Kidney tubule cell (primary cell): Measurements from ENCODE around the gene ATR.
A peak's percentile ranks its signal among the peaks of the same experiment; 100 is the strongest.
"Not testable (repeated sequence)": the region's sequence is repeated elsewhere in the genome, so short reads cannot be mapped to it uniquely, and the experiment has no call there.

Source experiments
- DNase-seq: peaks from one replicate; pipeline ENCODE4 v3.0.0-alpha.2; 2018; ENCODE audit warnings: low spot score

Gene ATR

GRCh38 chr3:142447852-142448823, 130.4 kb downstream of the ATR start, which contains the start of gene XRN1:
TSS of gene XRN1 (minus strand) at chr3:142448037. CDS start at chr3:142447944, 93 bp downstream.
- DNase-seq: peak; percentile 93

DNA sequence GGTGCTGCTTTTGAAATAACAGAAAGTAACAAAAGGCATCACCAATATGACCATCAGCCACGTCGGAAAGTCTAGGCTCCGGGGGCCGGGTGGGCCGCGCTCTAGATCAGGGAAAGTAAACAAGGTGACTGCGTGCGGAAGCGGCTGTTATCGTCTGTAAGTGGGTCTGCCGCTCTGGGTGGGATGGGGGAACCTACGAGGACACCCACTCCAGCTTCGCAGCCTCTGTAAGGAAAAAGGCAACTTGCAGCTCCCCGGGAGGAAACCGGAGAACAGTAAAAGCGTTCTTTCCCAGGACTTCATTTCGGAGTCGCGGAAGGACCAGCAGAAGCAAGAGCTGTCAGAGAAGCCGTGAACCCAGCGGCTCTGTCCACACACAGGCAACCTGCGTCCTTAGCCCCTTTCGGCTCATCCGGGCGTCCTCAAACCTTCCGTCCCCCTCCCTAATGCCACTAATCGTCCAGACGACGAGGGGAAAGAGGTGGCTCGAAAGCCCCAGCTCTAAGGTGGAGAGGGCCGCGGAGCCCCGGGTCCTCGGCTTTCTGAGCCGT, 131.2 kb downstream of the ATR start:
- peak; percentile 44 for DNase-seq

DNA sequence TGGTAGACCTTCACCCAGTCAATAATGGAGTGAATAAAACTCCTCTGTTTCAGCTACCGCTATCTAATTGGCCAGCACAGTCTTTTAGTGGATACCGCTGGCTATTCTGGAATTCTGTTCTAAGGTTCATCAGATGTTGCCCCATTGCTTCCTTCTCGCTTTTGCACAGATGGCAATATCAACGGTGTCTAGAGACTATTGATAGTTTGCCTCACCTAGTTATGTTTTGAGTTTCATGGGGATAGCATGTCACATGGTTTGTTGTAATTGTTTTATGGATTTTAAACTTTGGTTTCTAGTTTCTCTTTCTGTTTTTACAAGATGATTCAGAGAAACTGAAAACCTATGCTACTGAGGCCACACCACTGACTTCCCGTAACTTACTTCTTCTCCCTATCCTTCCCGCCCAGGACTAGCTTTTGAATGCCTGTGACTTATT, 132.7 kb downstream of the ATR start:
- DNase-seq: peak; percentile 25

GRCh38 chr3:142444343-142444742, 134.2 kb downstream of the ATR start:
- no peak for DNase-seq

GRCh38 chr3:142443060-142443459, 135.5 kb downstream of the ATR start:
- not testable (repeated sequence) for DNase-seq

GRCh38 chr3:142439499-142440220, 138.9 kb downstream of the ATR start:
- not testable (repeated sequence) for DNase-seq

DNA sequence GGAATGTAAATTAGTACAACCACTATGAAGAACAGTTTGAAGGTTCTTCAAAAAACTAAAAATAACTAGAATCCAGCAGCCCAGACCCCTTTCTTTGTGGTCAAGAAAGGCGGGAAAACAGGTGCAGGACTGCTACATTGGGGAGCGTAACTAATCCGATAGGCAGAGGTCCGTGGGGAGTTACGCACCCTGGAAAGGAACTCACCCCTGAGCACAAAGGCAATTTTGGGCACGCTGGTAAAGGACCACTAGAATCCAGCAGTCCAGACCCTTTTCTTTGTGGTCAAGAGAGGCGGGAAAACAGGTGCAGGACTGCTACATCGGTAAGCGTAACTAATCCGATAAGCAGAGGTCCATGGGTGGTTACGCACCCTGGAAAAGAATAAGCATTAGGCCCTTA, 140.4 kb downstream of the ATR start:
- not testable (repeated sequence) for DNase-seq

GRCh38 chr3:142436951-142437585, 141.5 kb downstream of the ATR start:
- no peak for DNase-seq

DNA sequence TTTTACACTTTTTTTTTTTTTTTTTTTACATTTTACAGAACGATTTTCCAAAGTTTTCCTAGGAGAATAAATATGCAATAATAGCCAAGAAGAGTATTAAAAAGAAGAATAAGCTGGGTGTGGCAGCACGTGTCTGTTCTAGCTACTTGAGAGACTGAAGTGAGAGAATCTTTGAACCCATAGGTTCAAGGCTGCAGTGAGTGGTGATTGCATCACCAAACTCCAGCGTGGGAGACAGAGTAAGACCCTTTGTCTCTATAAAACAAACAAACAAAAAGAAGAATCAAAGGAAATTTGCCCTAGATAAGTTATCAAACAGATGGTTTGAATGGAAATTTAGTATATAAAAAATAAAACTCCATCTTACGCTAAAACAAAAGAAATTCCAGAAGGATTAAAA, 144.0 kb downstream of the ATR start:
- DNase-seq: no peak

- no peak for DNase-seq
Measured at GRCh38 chr3:142433110-142433509, 145.4 kb downstream of the ATR start.

DNA sequence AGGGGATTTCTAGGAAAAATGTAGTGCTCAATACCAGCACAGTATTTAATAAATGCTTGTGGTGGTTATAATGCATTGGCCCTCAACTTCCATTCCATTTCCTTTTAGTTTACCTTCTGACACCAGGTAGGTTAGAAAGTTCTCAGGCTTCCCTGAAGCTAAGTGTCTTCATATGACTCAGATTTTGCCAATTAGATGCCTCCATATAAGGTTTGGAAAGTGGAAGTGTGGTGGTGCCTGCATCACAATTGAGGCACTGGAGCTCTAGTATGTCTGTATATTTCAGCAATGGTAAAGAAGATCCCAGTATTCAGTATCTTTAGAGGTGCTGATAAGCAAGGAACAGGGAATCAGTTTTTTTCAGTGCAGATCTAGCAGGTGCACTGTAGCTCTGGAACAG, 149.0 kb downstream of the ATR start:
- no peak for DNase-seq

DNA sequence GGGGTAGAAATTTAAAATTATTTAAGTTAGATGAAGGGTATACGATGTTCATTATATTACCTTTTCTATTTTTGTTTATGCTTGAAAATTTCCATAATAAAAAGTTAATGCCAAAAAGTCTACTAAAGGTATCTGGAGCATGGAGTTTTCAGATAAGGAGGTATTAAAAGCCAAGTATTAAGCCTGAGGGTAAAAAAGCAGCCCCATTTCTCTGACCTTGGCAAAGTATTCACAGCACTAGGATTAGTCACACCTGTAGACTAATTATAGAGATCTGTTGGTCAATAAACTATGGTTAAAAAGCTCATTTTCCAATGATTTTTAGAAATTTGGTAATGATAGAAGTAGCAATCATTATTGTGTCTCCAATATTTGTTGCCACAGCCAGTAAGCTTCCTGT, 153.8 kb downstream of the ATR start:
- no peak for DNase-seq

- no peak for DNase-seq
Measured at GRCh38 chr3:142418926-142419592, 159.5 kb downstream of the ATR start.

DNA sequence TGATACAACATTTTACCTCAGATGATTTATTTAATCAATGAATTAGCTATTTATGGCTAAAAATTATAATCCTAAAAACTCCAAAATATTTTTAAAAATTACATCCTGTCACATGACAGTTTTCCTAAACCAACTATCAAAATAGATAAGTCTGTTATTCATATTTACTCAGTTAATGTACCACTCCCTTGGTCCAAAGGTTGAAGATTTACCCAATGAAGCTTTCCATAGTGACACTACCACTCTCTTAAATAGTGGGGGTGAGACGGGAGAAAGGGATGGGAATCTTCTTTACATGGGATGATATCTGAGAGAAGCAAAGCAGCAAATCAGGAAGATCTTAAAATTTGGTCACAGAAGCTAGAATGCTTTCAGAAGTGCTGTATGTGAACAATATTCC, 161.2 kb downstream of the ATR start:
- DNase-seq: no peak

- DNase-seq: not testable (repeated sequence)
Measured at GRCh38 chr3:142400537-142400936, 178.0 kb downstream of the ATR start.
